ENCODE results near the gene SLC6A20. TPM values are rescaled to one million over a fixed set of nuclear protein-coding genes. Genes with fewer than 3 reads are reported as not detected.
A peak's percentile ranks its signal among the peaks of the same experiment; 100 is the strongest.

The SLC6A20 gene
- total and polyA plus RNA-seq, 2 of the 13 experiments (the other 11 are each of a cell fraction or from before 2014, with no cell fraction given), result not detected

DNA sequence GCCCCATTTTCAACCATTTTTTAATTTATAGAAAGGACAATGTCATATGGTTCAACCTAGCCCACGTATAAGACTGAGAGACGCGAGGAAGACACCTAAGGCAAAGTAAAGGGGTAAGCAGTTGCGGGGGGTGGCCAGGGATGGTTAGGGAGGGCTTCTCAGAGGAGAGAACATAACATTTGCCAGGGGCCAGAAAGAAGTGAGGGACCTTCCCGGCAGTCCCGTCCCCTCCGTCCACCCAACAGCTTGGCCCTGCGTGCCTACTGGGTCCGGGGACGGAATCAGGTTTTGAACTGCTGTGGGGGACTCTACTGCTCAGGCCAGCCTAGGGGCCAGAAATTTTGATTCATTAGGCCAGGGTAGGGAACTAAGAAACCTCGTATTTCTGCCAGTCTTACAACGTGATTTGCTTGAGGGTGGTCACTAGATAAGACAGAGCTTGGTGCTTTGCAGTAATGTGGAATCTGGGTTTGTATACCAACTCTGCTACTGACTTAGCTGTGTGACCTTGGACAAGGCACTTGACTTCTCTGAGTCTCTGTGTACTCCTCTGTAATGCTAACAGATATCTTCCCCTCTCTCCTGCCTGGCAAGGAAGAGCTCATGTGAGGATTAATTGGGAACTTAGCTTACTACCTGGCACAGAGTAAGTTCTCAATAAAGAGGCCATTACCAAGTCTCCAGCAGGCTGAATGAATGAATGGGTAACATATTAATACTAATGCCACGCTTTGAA, 734 bp upstream of the SLC6A20 start:
- Histone ChIP-seq H3K4me1 (ENCODE audit: insufficient read depth, low read length) (no peaks in the 10 kb centered on the region), H3K27me3 (ENCODE audit: control insufficient read depth in 1 of 2, insufficient read depth in 2 of 2, low read length in 2 of 2) (peaks cover 2 to 63% of the 10 kb centered on the region in 2 experiments; a peak in 4 of 5 replicates), H3K79me2 (ENCODE audit: insufficient read depth, low read length) (no peaks in the 10 kb centered on the region), H3K27ac (ENCODE audit: extremely low read length, insufficient read depth, low read length) (no peak overlapping the region), H3K9ac (ENCODE audit: insufficient read depth, low read depth, low read length) (no peak overlapping the region), H3K4me3 (replicated peaks in 1 of 3; ENCODE audit: insufficient read depth in 1 of 3, low read depth in 2 of 3, low read length in 3 of 3) (no peak overlapping the region), H3K4me2 (ENCODE audit: low read depth, low read length) (no peak overlapping the region), H4K20me1 (ENCODE audit: insufficient read depth, low read length) (no peaks in the 10 kb centered on the region), H2AFZ (ENCODE audit: low read length) (no peak overlapping the region), H3K36me3 (replicated peaks in 1 of 2; ENCODE audit: control insufficient read depth in 1 of 2, insufficient read depth in 2 of 2, low read length in 2 of 2) (no peaks in the 10 kb centered on the region), H3K9me3 (ENCODE audit: low read length) (no peaks in the 10 kb centered on the region)
- ATAC-seq, result no peak
- in situ Hi-C loops (cut with HindIII; ENCODE audit: extremely low pct_ligation_motif_present, low pct_unique_long_range_greater_than_20kb), result no loop called here
- DNase-seq (ENCODE audit: low spot score), result no peak
- BruUV-seq (replicated peaks), result no TSS peak
- TF ChIP-seq ZFX (CRISPR knock-in tag; IDR thresholded peaks at IDR 0.05; ENCODE audit: low read depth), result no peak
- no peak for TF ChIP-seq MYNN (CRISPR knock-in tag; IDR thresholded peaks at IDR 0.05; ENCODE audit: low read depth)
- TF ChIP-seq SP2 (CRISPR knock-in tag; IDR thresholded peaks at IDR 0.05), result no peak
- no peak for TF ChIP-seq ZFP37 (CRISPR knock-in tag; IDR thresholded peaks at IDR 0.05; ENCODE audit: borderline replicate concordance)
- no peak for TF ChIP-seq ZNF496 (CRISPR knock-in tag; IDR thresholded peaks at IDR 0.05; ENCODE audit: insufficient replicate concordance)
- no peak for TF ChIP-seq FOSL1 (CRISPR knock-in tag; IDR thresholded peaks at IDR 0.05; ENCODE audit: borderline replicate concordance)
- no peak for TF ChIP-seq ZNF577 (CRISPR knock-in tag; IDR thresholded peaks at IDR 0.05; ENCODE audit: borderline replicate concordance, low read depth)
- peak; percentile 27; the same call in 1 of the 2 replicates for TF ChIP-seq ZNF768 (CRISPR knock-in tag; IDR thresholded peaks at IDR 0.05)
- TF ChIP-seq ZNF674 (CRISPR knock-in tag; IDR thresholded peaks at IDR 0.05; ENCODE audit: low read depth), result no peak
- intact Hi-C loops (cut with micrococcal nuclease; ENCODE audit: unreplicated experiment), result no loop called here
- 53% methylated on average over 12 of the region's 13 CpGs for WGBS (ENCODE audit: low lambda C conversion rate)
- CTCF ChIA-PET (ENCODE audit: low intra/inter-chr PET ratio, low total read pairs), result no interaction called here
- FAIRE-seq, result no peak
- POLR2A ChIA-PET, result no interaction called here

DNA sequence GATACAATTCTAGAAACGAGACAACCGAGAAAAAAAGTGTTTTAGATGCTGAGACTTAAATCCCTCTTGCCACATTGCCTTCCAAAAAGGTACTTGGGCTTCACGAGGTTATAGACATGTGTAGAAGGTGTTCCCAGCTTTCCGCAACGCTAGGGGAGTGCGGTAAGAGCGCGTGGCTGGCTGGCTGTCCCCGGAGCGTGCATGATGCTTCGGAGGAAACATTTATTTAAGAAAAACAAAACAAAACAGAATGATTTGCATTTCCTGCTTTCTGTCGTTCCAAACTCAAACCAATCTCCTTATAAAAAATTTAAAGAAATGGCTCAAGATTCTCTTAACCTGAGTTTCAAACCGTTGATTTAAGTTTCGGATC, 841 bp downstream of the SLC6A20 start:
- no peak for DNase-seq (ENCODE audit: low spot score)
- TF ChIP-seq RNF2 (conservative IDR thresholded peaks at IDR 0.05; ENCODE audit: low read depth), result 0 out of 2 replicates have a peak, but pooled peaks have one; percentile 35
- no peak for TF ChIP-seq ZNF775 (CRISPR knock-in tag; IDR thresholded peaks at IDR 0.05; ENCODE audit: borderline replicate concordance)
- TF ChIP-seq EED (CRISPR knock-in tag; IDR thresholded peaks at IDR 0.05), result no peak
- peak; percentile 85 for TF ChIP-seq CBX2 (IDR thresholded peaks at IDR 0.05; ENCODE audit: low read depth, low read length)
- TF ChIP-seq CBX2 (CRISPR knock-in tag; IDR thresholded peaks at IDR 0.05; ENCODE audit: low read depth), result no peak
- no peak overlapping the region for H3K27ac ChIP-seq (ENCODE audit: extremely low read length, insufficient read depth, low read length)
- no peaks in the 10 kb centered on the region for H3K4me1 ChIP-seq (ENCODE audit: insufficient read depth, low read length)
- H2AFZ ChIP-seq (ENCODE audit: low read length), result no peak overlapping the region
- H3K9me3 ChIP-seq (ENCODE audit: low read length), result no peaks in the 10 kb centered on the region
- ChIA-PET POLR2A (no interaction called here), CTCF (ENCODE audit: low intra/inter-chr PET ratio, low total read pairs) (no interaction called here)
- no peak for ATAC-seq
- H3K4me3 ChIP-seq (replicated peaks in 1 of 3; ENCODE audit: insufficient read depth in 1 of 3, low read depth in 2 of 3, low read length in 3 of 3), result no peak overlapping the region
- H3K36me3 ChIP-seq (replicated peaks in 1 of 2; ENCODE audit: control insufficient read depth in 1 of 2, insufficient read depth in 2 of 2, low read length in 2 of 2), result no peaks in the 10 kb centered on the region
- H3K9ac ChIP-seq (ENCODE audit: insufficient read depth, low read depth, low read length), result no peak overlapping the region
- H3K79me2 ChIP-seq (ENCODE audit: insufficient read depth, low read length), result no peaks in the 10 kb centered on the region
- H3K4me2 ChIP-seq (ENCODE audit: low read depth, low read length), result no peak overlapping the region
- H4K20me1 ChIP-seq (ENCODE audit: insufficient read depth, low read length), result no peaks in the 10 kb centered on the region
- FAIRE-seq, result no peak
- intact Hi-C loops (cut with micrococcal nuclease; ENCODE audit: unreplicated experiment), result no loop called here
- WGBS (ENCODE audit: low lambda C conversion rate), result 23% methylated on average over 14 of the region's 14 CpGs
- in situ Hi-C loops (cut with HindIII; ENCODE audit: extremely low pct_ligation_motif_present, low pct_unique_long_range_greater_than_20kb), result no loop called here
- peaks cover 2 to 73% of the 10 kb centered on the region in 2 experiments; a peak in 4 of 5 replicates for H3K27me3 ChIP-seq (ENCODE audit: control insufficient read depth in 1 of 2, insufficient read depth in 2 of 2, low read length in 2 of 2)
- no TSS peak for BruUV-seq (replicated peaks)
